Measurements from ENCODE around the gene CD160. TPM values are rescaled to one million over a fixed set of nuclear protein-coding genes. Genes with fewer than 3 reads are reported as not detected.

Gene CD160
- total and polyA plus RNA-seq, 4 donors: 0.21 to 0.63 (median 0.52) TPM

DNA sequence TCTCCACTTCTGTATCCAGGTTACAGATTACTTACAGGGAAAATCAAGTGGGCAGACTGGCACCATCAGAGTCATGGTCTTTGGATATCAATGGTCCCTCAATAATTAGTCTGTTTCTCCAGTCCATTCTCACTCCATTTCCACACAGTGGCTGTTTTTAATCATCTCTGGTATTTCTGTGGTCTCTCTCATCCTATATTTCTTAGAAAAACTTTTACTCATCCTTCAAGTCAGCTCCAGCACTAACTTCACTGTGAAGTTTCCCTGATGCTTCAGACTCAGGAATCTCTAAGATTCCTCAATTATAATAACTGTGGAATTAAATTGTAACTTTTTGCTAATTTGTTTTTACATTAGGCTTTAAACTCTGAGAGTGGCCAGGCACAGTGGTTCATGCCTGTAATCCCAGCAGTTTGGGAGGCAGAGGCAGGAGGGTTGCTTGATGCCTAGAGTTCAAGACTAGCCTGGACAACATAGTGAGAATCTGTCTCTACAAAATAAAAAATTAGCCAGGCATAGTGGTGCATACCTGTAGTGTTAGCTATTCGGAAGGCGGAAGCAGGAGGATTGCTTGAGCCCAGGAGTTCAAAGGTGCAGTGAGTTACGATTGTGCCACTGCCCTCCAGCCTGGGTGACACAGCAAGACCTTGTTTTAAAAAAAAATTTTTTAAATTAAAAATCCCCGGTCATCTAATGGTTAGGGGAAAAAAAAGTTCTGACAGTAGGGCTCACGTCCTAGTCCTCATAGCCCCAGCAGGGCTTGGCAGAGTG lies 10.6 kb downstream of the CD160 start:
- Histone ChIP-seq H3K4me1 (ENCODE audit: control insufficient read depth in 5 of 5, insufficient read depth in 5 of 5, low read length in 5 of 5) (no peaks in the 10 kb centered on the region), H3K27ac (ENCODE audit: low read depth in 1 of 2, low read length in 1 of 2) (no peak overlapping the region), H3K36me3 (ENCODE audit: control insufficient read depth in 4 of 4, insufficient read depth in 4 of 4, low read length in 4 of 4) (no peaks in the 10 kb centered on the region), H3K27me3 (ENCODE audit: control insufficient read depth in 3 of 3, insufficient read depth in 3 of 3, low read length in 2 of 3) (no peaks in the 10 kb centered on the region), H3K9me3 (ENCODE audit: control insufficient read depth in 4 of 4, insufficient read depth in 3 of 4, low read length in 3 of 4) (no peaks in the 10 kb centered on the region), H3K4me3 (no peak overlapping the region), H3K9ac (ENCODE audit: insufficient read depth in 1 of 2, low read length in 2 of 2) (no peak overlapping the region)
- TF ChIP-seq, protein P1, sequence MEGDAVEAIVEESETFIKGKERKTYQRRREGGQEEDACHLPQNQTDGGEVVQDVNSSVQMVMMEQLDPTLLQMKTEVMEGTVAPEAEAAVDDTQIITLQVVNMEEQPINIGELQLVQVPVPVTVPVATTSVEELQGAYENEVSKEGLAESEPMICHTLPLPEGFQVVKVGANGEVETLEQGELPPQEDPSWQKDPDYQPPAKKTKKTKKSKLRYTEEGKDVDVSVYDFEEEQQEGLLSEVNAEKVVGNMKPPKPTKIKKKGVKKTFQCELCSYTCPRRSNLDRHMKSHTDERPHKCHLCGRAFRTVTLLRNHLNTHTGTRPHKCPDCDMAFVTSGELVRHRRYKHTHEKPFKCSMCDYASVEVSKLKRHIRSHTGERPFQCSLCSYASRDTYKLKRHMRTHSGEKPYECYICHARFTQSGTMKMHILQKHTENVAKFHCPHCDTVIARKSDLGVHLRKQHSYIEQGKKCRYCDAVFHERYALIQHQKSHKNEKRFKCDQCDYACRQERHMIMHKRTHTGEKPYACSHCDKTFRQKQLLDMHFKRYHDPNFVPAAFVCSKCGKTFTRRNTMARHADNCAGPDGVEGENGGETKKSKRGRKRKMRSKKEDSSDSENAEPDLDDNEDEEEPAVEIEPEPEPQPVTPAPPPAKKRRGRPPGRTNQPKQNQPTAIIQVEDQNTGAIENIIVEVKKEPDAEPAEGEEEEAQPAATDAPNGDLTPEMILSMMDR (IDR thresholded peaks at IDR 0.05; ENCODE audit: control extremely low read depth, extremely low read depth): no peak
- ATAC-seq (ENCODE audit: insufficient read depth, low FRiP score) (no peak), DNase-seq (no peak)
- 92 to 98% methylated on average over 5 of the region's 5 CpGs for WGBS, 2 donors

DNA sequence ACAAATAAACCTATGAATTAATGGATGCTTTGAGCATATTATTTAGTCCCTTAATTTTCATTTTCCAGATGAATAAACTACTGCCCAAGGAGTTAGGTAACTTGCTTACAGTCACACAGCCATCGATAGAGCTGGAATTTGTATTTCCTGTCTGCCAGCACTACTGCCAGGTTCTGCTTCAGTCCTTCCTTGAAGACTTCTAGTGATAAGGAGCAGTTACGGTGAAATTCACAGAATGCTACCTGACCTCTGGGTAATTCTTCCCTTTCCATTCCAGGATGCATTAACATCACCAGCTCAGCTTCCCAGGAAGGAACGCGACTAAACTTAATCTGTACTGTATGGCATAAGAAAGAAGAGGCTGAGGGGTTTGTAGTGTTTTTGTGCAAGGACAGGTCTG lies 11.2 kb downstream of the CD160 start:
- Histone ChIP-seq H3K9ac (ENCODE audit: insufficient read depth in 1 of 2, low read length in 2 of 2) (peak overlapping the region in 1 of 2 donors; percentile 5), H3K27me3 (ENCODE audit: control insufficient read depth in 3 of 3, insufficient read depth in 3 of 3, low read length in 2 of 3) (no peaks in the 10 kb centered on the region), H3K36me3 (ENCODE audit: control insufficient read depth in 4 of 4, insufficient read depth in 4 of 4, low read length in 4 of 4) (no peaks in the 10 kb centered on the region), H3K27ac (ENCODE audit: low read depth in 1 of 2, low read length in 1 of 2) (no peak overlapping the region), H3K4me3 (no peak overlapping the region), H3K4me1 (ENCODE audit: control insufficient read depth in 5 of 5, insufficient read depth in 5 of 5, low read length in 5 of 5) (no peaks in the 10 kb centered on the region), H3K9me3 (ENCODE audit: control insufficient read depth in 4 of 4, insufficient read depth in 3 of 4, low read length in 3 of 4) (no peaks in the 10 kb centered on the region)
- WGBS, 2 donors: 82 to 83% methylated on average over 4 of the region's 4 CpGs
- no peak for DNase-seq
- no peak for ATAC-seq (ENCODE audit: insufficient read depth, low FRiP score)
- TF ChIP-seq, protein P1 (IDR thresholded peaks at IDR 0.05; ENCODE audit: control extremely low read depth, extremely low read depth): no peak

DNA sequence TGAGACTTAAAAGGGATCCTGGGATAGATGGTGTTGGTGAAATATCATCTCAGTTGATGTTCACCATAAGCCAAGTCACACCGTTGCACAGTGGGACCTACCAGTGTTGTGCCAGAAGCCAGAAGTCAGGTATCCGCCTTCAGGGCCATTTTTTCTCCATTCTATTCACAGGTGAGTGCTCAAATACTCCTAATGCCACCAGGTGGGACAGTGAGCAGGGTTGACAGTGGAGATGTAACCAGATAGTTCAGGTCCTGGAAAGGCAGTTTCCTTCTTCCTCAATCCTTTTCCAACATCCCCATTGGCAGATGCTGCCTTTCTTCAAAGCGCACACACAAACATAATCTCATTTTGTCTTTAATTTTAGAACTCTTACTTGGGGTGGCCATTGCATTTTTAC lies 11.6 kb downstream of the CD160 start:
- Histone ChIP-seq H3K9ac (ENCODE audit: insufficient read depth in 1 of 2, low read length in 2 of 2) (no peak overlapping the region), H3K4me3 (no peak overlapping the region), H3K36me3 (ENCODE audit: control insufficient read depth in 4 of 4, insufficient read depth in 4 of 4, low read length in 4 of 4) (no peaks in the 10 kb centered on the region), H3K9me3 (ENCODE audit: control insufficient read depth in 4 of 4, insufficient read depth in 3 of 4, low read length in 3 of 4) (no peaks in the 10 kb centered on the region), H3K27ac (ENCODE audit: low read depth in 1 of 2, low read length in 1 of 2) (no peak overlapping the region), H3K27me3 (ENCODE audit: control insufficient read depth in 3 of 3, insufficient read depth in 3 of 3, low read length in 2 of 3) (no peaks in the 10 kb centered on the region), H3K4me1 (ENCODE audit: control insufficient read depth in 5 of 5, insufficient read depth in 5 of 5, low read length in 5 of 5) (no peaks in the 10 kb centered on the region)
- DNase-seq: no peak
- WGBS, 2 donors: 96 to 97% methylated on average over 3 of the region's 3 CpGs
- TF ChIP-seq, protein P1 (IDR thresholded peaks at IDR 0.05; ENCODE audit: control extremely low read depth, extremely low read depth): no peak
- no peak for ATAC-seq (ENCODE audit: insufficient read depth, low FRiP score)

All from lung (tissue), 12 donors.